SK-N-SH (cell line): ENCODE data around the gene PPP1R15B. TPM values are rescaled to one million over a fixed set of nuclear protein-coding genes. Genes with fewer than 3 reads are reported as not detected.
"Not testable (repeated sequence)": the region's sequence is repeated elsewhere in the genome, so short reads cannot be mapped to it uniquely, and the experiment has no call there.

Experiments
- CTCF ChIA-PET: fragments of 300-600, 350-600 bp; formaldehyde crosslinking; extraction: SDS; loops from one replicate; lab custom pipeline; 2021; lab: Yijun Ruan, JAX
- POLR2A ChIA-PET: fragments of 350-600 bp; sonication (Branson Sonifier 250); formaldehyde crosslinking; extraction: SDS; loops from one replicate; lab custom pipeline; 2020; ENCODE audit warnings: antibody characterized with exemption, inconsistent platforms; lab: Yijun Ruan, JAX
- DNase-seq: peaks from one replicate; pipeline ENCODE4 v3.0.0; 2012
- H2AFZ ChIP-seq: fragments of 200-600 bp; sonication (generic); 2 replicates; pipeline ENCODE4 v1.8.1; 2016; ENCODE audit warnings: antibody characterized with exemption, mild to moderate bottlenecking, low read depth
- H3F3A ChIP-seq: fragments of 200-600 bp; sonication (generic); replicated peaks from 2 replicates; pipeline ENCODE3; 2016; ENCODE audit warnings: antibody characterized with exemption, mild to moderate bottlenecking; ENCODE audit not compliant: insufficient read depth
- H3K27ac ChIP-seq, 2 experiments: fragments of 200-500 bp in 1 of 2; fragments of 200-600 bp in 1 of 2; sonication (Bioruptor generic) in 1 of 2; sonication (generic), shearing (Covaris generic) in 1 of 2; 2 replicates each; pipeline versions ENCODE4 v1.5.1 to v1.6.1; 2014 to 2016; ENCODE audit warnings: low read depth in 2 of 2, inconsistent platforms in 1 of 2, low read length in 1 of 2, mild to moderate bottlenecking in 1 of 2, mixed read lengths in 1 of 2
- H3K27me3 ChIP-seq: fragments of 200-600 bp; sonication (generic), shearing (Covaris generic); 2 replicates; pipeline ENCODE4 v1.6.1; 2016; ENCODE audit warnings: mixed run types; ENCODE audit not compliant: insufficient read depth
- H3K36me3 ChIP-seq, 2 experiments: fragments of 200-500 bp in 1 of 2; fragments of 200-600 bp in 1 of 2; sonication (Bioruptor generic) in 1 of 2; sonication (generic) in 1 of 2; replicated peaks in 1 of 2; 2 replicates each; pipeline versions ENCODE3 to v1.5.1; 2014 to 2016; ENCODE audit warnings: low read length in 1 of 2, mild to moderate bottlenecking in 1 of 2; ENCODE audit not compliant: insufficient read depth in 2 of 2, control insufficient read depth in 1 of 2
- H3K4me1 ChIP-seq, 2 experiments: fragments of 200-500 bp in 1 of 2; fragments of 200-600 bp in 1 of 2; sonication (Bioruptor generic) in 1 of 2; sonication (generic), shearing (Covaris generic) in 1 of 2; 2 replicates each; pipeline versions ENCODE4 v1.5.1 to v1.6.1; 2014 to 2016; ENCODE audit warnings: low read depth in 1 of 2, low read length in 1 of 2, mixed run types in 1 of 2; ENCODE audit not compliant: insufficient read depth in 2 of 2, control insufficient read depth in 1 of 2
- H3K4me2 ChIP-seq: fragments of 200-600 bp; sonication (generic), shearing (Covaris generic); 2 replicates; pipeline ENCODE4 v1.6.1; 2017; ENCODE audit warnings: mixed run types
- H3K4me3 ChIP-seq, 2 experiments: fragments of 200-500 bp in 1 of 2; fragments of 200-600 bp in 1 of 2; sonication (Bioruptor generic) in 1 of 2; sonication (generic), shearing (Covaris generic) in 1 of 2; 2 replicates each; pipeline versions ENCODE4 v1.5.1 to v1.8.1; 2014 to 2016; ENCODE audit warnings: low read depth in 2 of 2, inconsistent platforms in 1 of 2, low read length in 1 of 2, mild to moderate bottlenecking in 1 of 2, mixed read lengths in 1 of 2, moderate library complexity in 1 of 2
- H3K79me2 ChIP-seq: fragments of 200-600 bp; sonication (generic); 2 replicates; pipeline ENCODE4 v1.8.1; 2017; ENCODE audit warnings: mild to moderate bottlenecking; ENCODE audit not compliant: insufficient read depth
- H3K9ac ChIP-seq: fragments of 200-600 bp; sonication (generic); 2 replicates; pipeline ENCODE4 v1.6.1; 2017; ENCODE audit warnings: mixed run types
- H3K9me2 ChIP-seq: fragments of 200-600 bp; sonication (generic); 2 replicates; pipeline ENCODE4 v1.6.1; 2017; ENCODE audit warnings: mixed run types
- H3K9me3 ChIP-seq: fragments of 200-600 bp; sonication (generic); 2 replicates; pipeline ENCODE4 v1.6.1; 2017; ENCODE audit warnings: mixed run types, mild to moderate bottlenecking, moderate library complexity
- H4K20me1 ChIP-seq: fragments of 200-600 bp; sonication (generic); 2 replicates; pipeline ENCODE4 v1.6.1; 2017; ENCODE audit warnings: mild to moderate bottlenecking, mixed run types; ENCODE audit not compliant: insufficient read depth
- CTCF ChIP-seq: fragments of 200-600 bp; sonication (generic); IDR thresholded peaks from 2 replicates; pipeline ENCODE4 v1.6.1; 2017; ENCODE audit warnings: antibody characterized with exemption, mild to moderate bottlenecking, moderate library complexity
- EP300 ChIP-seq, 2 experiments: IDR thresholded peaks; 2 replicates each; pipeline versions ENCODE4 v1.4.0 to v1.6.1; 2012; ENCODE audit warnings: borderline replicate concordance in 1 of 2, low read depth in 1 of 2, low read length in 1 of 2
- FOXJ3 ChIP-seq: sonication (generic); formaldehyde crosslinking; IDR thresholded peaks from 2 replicates; pipeline ENCODE4 v1.5.1; 2020; ENCODE audit warnings: mild to moderate bottlenecking, missing genetic modification reagents
- FOXM1 ChIP-seq: IDR thresholded peaks from 2 replicates; pipeline ENCODE4 v1.4.0; 2012; ENCODE audit warnings: low read depth, mild to moderate bottlenecking
- JUND ChIP-seq: IDR thresholded peaks from 2 replicates; pipeline ENCODE4 v1.4.0; 2012
- NRF1 ChIP-seq: IDR thresholded peaks from 2 replicates; pipeline ENCODE4 v1.6.1; 2012; ENCODE audit warnings: low read depth, mild to moderate bottlenecking, low read length
- REST ChIP-seq: IDR thresholded peaks from 2 replicates; pipeline ENCODE4 v1.6.1; 2012; ENCODE audit warnings: mild to moderate bottlenecking, low read depth, low read length, moderate library complexity
- SIN3A ChIP-seq: IDR thresholded peaks from 2 replicates; pipeline ENCODE4 v1.6.1; 2012; ENCODE audit warnings: low read depth, mild to moderate bottlenecking, low read length, moderate library complexity, borderline replicate concordance
- TAF1 ChIP-seq: IDR thresholded peaks from 2 replicates; pipeline ENCODE4 v1.6.1; 2012; ENCODE audit warnings: low read depth, mild to moderate bottlenecking, low read length, moderate library complexity, borderline replicate concordance
- WGBS: methylation state at CpG from one replicate; pipeline ENCODE4 v1.1.6; 2017; ENCODE audit warnings: low lambda C conversion rate; 5-methylcytosine and 5-hydroxymethylcytosine counted together
- polyA plus RNA-seq, 3 experiments: library from polyadenylated mRNA; depleted of rRNA; stranded (reverse); fragments of >200 nt; gene quantifications; 2 replicates each; pipeline ENCODE4 v1.2.3, GENCODE V29; 2012

PPP1R15B gene
- polyA plus RNA-seq, 1 of the 3 experiments (the other 2 are of a cell fraction), result 12.1 TPM

GRCh38 chr1:204424621-204425020, 13.0 kb upstream of the PPP1R15B start:
- 89% methylated on average over 10 of the region's 10 CpGs for WGBS
- H3K9ac ChIP-seq, result no peak overlapping the region
- no peaks in the 10 kb centered on the region for H4K20me1 ChIP-seq
- no peak overlapping the region for H3K4me2 ChIP-seq
- peaks cover 0 to 12% of the 10 kb centered on the region in 2 experiments for H3K36me3 ChIP-seq
- no peaks in the 10 kb centered on the region for H3K9me3 ChIP-seq
- H3K4me3 ChIP-seq, result no peak overlapping the region
- peaks cover 31% of the 10 kb centered on the region for H3F3A ChIP-seq
- CTCF ChIA-PET, result interaction anchor here (1.3 to 35.1 kb wide), 2 partner anchors 72 to 382 kb away, joined by 4 to 1005 read pairs; partner anchors contain the start of gene PIK3C2B
- no peaks in the 10 kb centered on the region for H3K27me3 ChIP-seq
- H3K4me1 ChIP-seq, result peaks cover 2 to 16% of the 10 kb centered on the region in 2 experiments; a peak in 3 of 4 replicates
- no peak overlapping the region for H3K27ac ChIP-seq
- H2AFZ ChIP-seq, result no peak overlapping the region
- no peaks in the 10 kb centered on the region; the same call in 1 of the 2 replicates for H3K79me2 ChIP-seq
- no peak for DNase-seq
- no peaks in the 10 kb centered on the region for H3K9me2 ChIP-seq
- TF ChIP-seq NRF1, result no peak
- TF ChIP-seq TAF1, result no peak
- TF ChIP-seq FOXM1, result no peak
- no peak for TF ChIP-seq CTCF
- no peak for TF ChIP-seq SIN3A
- no peak for TF ChIP-seq REST
- TF ChIP-seq EP300 (IDR thresholded peaks at IDR 0.05; ENCODE audit: borderline replicate concordance in 1 of 2, low read depth in 1 of 2, low read length in 1 of 2), result no peak
- no peak for TF ChIP-seq FOXJ3 (CRISPR knock-in tag)
- TF ChIP-seq JUND, result no peak
- POLR2A ChIA-PET, result interaction anchor here (0.6 kb wide), 1 partner anchor 558 kb away, joined by 5 read pairs; no protein-coding TSS in a partner anchor

GRCh38 chr1:204422061-204422705, 10.6 kb upstream of the PPP1R15B start:
- DNase-seq, H2AFZ ChIP-seq, H3K9ac ChIP-seq, POLR2A ChIA-PET, H4K20me1 ChIP-seq, H3K9me2 ChIP-seq, H3K79me2 ChIP-seq, H3K9me3 ChIP-seq, H3K4me3 ChIP-seq, H3K36me3 ChIP-seq, H3K27me3 ChIP-seq, H3K4me2 ChIP-seq: not testable (repeated sequence)
- H3F3A ChIP-seq, result peaks cover 53% of the 10 kb centered on the region
- H3K27ac ChIP-seq, result peak overlapping the region in 1 of 2 experiments; percentile 51; a peak in 2 of 4 replicates
- CTCF ChIA-PET, result interaction anchor here (1.0 to 35.1 kb wide), 6 partner anchors 9 to 75 kb away, joined by 4 to 1005 read pairs (median 6); partner anchors contain the start of gene PIK3C2B
- 87% methylated on average over 8 of the region's 8 CpGs for WGBS
- H3K4me1 ChIP-seq, result peaks cover 9 to 34% of the 10 kb centered on the region in 2 experiments; a peak in 3 of 4 replicates
